GM21529 (cell line): Measurements from ENCODE around the gene AKIRIN2.

ENCODE experiments used
- ATAC-seq: cut with Tn5 transposase; IDR thresholded peaks from one replicate; pipeline ENCODE4 v1.9.1; 2021; ENCODE audit not compliant: unreplicated experiment

The AKIRIN2 gene

DNA sequence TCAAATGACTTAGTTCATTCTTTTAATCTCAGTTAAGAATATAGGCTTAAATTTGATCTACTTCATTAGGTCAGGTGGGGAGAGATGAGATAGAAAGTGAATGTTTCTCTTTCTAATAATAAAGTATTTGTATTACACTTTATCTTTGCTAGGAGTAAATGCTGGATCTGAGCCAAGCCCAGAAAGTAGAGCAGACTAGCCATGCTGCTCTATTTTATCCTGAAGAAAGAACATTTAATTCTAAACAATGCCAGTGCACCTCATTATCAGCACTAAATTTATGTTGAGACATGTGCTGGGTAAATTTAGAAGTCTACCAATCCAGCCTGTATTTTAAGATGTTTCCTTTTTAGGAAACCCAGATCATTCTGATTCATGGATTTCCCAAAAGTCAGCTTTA is 43.5 kb downstream of the AKIRIN2 start:
- ATAC-seq, result no peak

DNA sequence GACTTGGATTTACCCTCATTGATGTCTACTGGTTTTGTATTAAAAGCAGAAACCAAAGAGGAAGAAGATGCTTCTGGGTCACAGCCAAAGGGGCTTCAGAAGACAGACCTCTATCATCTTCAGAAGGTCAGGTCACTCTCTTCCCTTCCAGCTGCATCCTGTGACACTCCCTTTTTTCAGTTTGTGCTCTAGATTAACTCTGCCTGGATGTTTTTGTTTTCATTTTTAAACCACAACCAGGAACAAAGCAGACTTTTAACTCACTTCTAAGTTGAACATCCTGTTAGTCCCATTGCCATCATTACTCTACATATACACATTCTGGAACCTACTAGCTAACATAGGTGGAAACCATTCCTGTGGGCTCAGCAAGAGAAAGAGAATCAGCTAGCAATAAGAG is 45.2 kb downstream of the AKIRIN2 start:
- peak; percentile 84 for ATAC-seq

DNA sequence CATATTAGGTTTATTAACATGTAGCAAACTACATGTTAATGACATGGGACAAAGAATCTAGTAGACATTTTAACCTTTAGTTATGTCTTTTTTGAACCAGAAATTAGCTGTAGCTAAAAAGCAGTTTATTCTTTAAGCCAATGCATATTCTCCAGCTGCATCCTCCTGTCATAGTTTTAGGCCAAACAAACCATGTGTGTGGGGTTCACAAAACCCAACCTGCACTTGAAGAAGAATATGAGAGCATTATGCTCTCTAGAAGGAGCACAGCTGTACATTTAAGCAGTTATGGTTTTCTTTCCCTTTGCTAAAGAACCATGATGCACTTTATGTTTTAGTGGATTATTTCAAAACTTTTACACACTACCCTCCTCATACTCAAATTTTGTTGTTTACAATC is 46.2 kb downstream of the AKIRIN2 start:
- ATAC-seq, result no peak

DNA sequence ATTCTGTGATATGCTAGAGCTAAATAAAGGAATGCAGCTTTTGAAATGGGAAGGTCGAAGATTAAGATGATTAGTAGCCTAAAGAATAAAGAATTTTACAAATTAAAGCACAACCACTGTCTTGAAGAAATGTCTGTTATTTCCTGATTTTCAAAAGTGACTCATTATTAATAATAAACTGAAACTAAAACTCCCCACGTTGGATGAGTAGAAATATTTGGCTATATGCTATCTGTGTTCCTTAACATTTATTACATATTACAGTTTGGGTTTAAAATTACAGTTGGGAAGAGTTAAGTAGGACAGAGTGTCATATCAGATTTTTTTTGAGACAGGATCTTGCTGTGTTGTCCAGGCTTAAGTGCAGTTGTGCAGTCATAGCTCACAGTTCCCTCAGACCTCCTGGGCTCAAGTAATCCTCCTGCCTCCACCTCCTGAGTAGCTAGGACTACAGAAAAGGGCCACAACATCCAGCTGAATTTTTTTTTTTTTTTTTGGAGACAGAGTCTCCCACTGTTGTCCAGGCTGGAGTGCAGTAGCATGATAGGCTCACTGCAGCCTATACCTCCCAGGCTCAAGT is 47.1 kb downstream of the AKIRIN2 start:
- no peak for ATAC-seq

DNA sequence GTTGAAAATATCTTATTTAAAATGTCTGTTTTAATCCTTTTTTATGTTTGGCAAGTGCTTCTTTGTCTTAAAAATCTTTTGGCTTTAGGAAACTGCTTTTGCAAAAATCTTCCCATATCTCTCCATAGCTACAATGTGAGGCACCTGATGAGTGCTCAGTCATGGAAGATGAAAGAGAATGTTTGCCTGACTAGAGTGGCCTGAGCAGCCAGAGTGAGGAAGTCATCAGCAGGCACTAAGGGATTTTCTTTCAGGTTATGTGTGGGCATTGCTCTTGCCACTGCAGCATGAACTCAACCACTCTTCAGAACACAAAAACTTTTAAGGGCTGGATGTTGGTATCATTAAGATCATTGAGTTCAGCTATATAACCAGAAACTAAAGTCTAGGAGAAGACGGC is 47.9 kb downstream of the AKIRIN2 start:
- ATAC-seq, result no peak

DNA sequence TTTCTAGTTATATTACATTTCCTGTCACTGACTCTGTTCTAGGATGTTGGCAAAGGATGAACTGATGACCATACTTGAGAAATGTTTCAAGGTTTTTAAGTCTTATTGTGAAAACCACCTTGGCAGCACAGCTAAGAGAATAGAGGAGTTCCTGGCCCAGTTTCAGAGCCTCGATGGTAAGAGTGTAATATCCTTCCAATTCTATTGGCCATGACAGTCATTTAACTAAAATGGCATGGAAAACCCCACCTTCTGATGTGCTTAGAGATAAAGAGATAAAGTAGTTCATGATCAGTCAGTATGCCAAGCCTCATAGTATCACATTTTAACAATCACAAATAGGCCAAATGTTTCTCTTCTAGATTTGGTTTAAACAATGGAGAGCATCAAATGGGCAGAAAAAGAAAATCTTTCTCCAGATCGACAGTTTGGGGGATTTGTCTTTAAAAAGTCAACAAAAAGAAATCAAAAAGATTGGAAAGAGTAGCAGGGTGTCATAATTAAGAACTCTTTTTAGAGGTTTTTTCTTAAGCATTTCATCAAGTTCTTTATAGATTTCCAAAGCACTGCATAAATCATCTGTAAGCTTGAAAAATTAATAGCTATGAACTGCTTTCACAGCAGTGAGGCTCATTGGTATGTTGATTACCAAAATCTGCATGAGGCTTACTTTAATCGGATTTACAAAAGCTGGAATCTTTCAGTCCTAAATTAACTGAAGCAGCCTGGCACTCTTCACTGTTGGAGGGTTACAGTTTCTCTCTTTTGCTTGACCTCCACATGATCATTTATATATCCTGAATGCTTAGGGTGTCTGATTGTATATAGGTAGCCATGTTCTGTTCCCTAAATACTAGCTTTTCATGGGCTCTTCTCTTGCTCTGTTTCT is 48.7 kb downstream of the AKIRIN2 start:
- ATAC-seq, result no peak

DNA sequence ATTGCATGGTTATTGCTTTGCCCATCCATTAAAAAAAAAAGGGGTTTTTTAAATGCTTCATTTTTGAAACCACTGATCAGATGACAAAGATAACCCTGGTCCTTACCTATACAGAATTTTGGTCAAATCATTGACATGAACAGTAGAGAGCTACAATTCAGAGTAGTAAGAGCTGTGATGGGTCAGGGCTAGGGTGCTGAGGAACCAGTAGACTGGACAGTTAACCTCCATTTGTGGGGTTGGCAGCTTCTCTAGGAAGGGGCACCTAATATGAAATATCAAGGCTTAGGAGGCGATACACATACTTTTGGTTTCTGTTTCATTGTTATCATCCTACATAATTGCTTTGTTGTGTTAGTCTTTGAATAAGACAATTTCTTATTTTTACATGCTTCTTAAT is 57.0 kb downstream of the AKIRIN2 start:
- ATAC-seq, result no peak

DNA sequence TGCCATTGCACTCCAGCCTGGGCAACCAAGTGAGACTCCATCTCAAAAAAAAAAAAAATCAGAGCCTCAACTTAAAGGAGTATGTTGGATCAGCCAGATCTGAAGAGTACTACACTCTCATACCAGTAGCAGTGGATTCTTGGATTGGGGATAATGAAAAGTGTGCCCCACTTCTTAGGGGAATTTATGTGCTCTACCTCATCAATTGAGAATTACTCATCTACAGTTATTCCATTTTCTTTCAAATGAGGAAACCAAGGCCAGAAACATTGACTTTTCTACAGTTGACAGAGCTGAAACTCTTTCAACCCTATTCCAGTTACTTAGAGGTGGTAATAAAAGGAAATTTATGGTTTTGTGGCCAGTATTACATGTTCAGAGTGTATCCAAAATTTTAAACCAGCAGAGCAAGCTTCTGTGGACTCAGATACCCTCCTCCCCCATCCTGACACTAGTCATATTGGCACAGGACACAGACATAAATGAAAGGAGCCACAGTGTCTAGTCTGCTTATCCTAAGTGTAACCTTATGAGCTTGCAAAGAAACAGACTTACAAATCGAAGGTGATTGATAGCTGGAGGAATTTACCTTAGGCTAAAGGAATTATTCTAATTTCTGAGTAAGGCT is 60.9 kb downstream of the AKIRIN2 start:
- no peak for ATAC-seq

DNA sequence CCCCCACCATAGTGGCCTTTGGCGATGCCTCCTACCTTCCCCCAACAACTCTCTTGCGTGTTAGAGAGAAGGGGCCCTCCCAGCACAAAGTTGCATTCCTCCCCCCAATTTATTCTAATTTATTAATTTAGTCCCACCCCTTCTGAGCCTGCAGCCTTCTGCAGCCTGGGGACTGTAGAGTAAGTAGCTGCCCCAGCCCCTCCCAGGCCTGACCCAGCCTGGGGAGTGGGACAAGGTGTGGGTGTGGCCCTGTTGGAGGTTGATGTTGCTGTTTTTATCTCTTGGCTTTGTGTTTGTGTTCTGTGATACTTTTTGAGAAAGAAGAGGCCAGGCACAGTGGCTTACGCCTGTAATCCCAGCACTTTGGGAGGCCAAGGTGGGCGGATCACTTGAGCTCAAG is 62.7 kb downstream of the AKIRIN2 start:
- no peak for ATAC-seq

DNA sequence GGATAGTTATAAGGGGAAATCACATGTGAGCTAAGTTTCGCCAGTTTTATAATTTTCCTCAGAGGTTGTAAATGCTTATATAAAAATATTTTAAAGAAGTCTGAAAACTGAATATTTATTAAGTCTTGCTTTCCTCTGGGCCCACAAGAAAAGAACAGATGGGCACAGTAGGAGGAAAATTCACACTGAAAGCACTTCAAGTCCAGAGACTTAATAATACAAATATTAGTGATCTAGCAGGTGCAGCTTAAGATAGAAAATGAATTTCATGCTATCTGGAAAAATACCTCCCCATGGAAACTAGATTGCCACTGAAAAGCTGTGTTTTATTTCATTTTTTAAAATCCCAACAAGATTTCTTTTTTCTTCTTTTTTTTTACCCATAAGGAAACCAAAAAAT is 64.9 kb downstream of the AKIRIN2 start:
- ATAC-seq, result no peak

DNA sequence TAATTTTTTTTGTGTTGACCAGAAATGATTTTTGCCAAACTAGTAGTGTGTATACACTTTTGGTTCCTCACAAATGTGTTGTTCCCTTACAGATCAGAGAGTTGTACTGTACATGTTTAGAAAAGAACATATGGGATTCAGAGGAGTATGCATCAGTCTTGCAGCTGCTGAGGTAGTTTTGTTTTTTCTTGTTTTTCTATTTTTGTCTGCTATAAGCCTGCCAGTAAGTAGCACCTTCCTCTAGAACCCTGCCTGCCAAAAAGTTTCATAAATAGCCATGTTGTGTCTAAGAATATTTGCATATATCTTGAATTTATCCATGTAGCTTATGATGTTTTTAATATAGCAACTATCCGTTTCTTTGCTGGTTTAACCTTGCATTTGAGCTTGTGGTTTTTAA is 65.7 kb downstream of the AKIRIN2 start:
- ATAC-seq, result no peak

DNA sequence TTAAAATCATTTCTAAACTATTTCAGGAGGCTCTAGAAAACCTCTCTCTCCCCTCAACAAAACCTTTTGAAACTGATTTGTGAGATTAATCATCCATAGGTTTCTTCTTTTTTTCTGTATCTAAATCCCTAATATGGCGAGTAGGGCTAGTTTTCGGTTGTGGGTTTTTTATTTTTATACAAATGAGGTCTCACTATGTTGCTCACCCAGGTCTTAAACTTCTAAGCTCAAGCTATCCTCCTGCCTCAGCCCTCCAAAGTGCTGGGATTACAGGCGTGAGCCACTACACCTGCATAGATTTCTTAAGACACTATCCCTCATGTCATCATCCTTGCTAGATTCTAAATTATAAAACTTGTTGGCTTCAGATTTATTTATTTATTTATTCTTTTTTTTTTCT is 68.2 kb downstream of the AKIRIN2 start:
- ATAC-seq, result no peak

DNA sequence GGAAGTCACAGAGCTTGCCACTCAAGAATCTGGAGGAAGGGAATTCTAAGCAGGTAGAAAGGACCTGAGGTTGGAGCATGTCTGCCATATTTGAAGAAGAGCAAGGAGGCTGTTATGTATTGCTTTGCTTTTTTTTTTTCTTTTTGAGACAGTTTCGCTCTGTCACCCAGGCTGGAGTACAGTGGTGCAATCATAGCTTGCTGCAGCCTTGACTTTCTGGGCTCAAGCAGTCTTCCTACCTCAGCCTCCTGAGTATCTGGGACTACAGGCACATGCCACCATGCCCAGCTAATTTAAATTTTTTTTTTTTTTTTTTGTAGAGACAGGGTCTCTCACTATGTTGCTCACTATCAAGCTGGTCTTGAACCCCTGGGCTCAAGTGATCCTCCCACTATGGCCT is 71.3 kb downstream of the AKIRIN2 start:
- ATAC-seq, result no peak

DNA sequence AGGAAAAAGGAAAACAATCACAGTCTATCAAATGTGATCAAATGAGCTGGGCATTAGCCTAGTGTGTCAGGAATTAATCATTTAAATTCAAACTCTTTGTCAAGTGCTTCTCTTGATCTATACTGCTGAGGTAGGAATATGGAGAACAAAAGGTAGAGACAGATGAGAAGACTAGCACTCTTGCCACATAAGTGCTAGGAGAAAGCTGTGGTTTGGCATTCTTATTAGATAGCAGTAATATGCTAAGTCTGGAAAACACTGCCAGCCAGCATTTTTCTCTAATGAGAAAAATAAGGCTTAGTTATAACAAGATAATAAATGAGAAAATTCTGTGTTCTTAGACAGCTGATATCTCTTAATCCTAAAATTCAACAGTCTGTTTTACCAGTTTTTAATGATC is 73.2 kb downstream of the AKIRIN2 start:
- no peak for ATAC-seq

DNA sequence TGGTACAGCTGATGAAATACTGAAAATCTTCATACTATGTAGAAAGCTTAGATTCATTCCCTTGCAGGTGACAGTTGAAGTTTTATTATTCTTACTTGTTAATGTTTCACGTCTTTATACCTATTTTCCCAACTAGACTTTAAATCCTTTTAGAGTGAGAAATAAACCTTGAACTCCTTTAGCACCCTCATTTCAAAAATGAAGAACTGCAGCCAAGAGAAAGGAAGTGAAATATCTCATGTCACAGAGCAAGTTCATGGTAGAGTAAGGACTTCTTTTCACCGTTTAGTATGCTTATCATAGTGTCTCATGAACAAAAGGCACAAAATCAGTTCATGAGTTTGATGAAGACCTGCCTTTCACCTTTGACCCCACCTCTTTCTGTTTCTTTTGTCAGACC is 73.6 kb downstream of the AKIRIN2 start:
- ATAC-seq, result no peak
